ENCODE measurements around the gene METTL2B. TPM values are rescaled to one million over a fixed set of nuclear protein-coding genes. Genes with fewer than 3 reads are reported as not detected.

Gene METTL2B
- total and polyA plus RNA-seq, 4 donors, result 11.5 to 25.0 (median 15.8) TPM

GRCh38 chr7:128435327-128435686, 41.2 kb upstream of the METTL2B start:
- H3K9me3 ChIP-seq (ENCODE audit: control insufficient read depth in 4 of 4, insufficient read depth in 3 of 4, low read length in 3 of 4), result peaks cover 0 to 2% (median 0%) of the 10 kb centered on the region in 4 donors
- H3K36me3 ChIP-seq (ENCODE audit: control insufficient read depth in 4 of 4, insufficient read depth in 4 of 4, low read length in 4 of 4), result no peaks in the 10 kb centered on the region
- H3K27me3 ChIP-seq (ENCODE audit: control insufficient read depth in 3 of 3, insufficient read depth in 3 of 3, low read length in 2 of 3), result no peaks in the 10 kb centered on the region
- peak in 2 of 3 donors; percentile 61 to 64 for DNase-seq
- no peak overlapping the region for H3K4me3 ChIP-seq
- H3K27ac ChIP-seq (ENCODE audit: low read depth in 1 of 2, low read length in 1 of 2), result no peak overlapping the region
- no peak for TF ChIP-seq CTCF (IDR thresholded peaks at IDR 0.05; ENCODE audit: control extremely low read depth, extremely low read depth)
- H3K9ac ChIP-seq (ENCODE audit: insufficient read depth in 1 of 2, low read length in 2 of 2), result no peak overlapping the region
- WGBS, 2 donors, result 54 to 77% methylated on average over 3 of the region's 3 CpGs
- no peak for ATAC-seq (ENCODE audit: insufficient read depth, low FRiP score)
- H3K4me1 ChIP-seq (ENCODE audit: control insufficient read depth in 5 of 5, insufficient read depth in 5 of 5, low read length in 5 of 5), result peaks cover 0 to 15% (median 0%) of the 10 kb centered on the region in 5 donors

- DNase-seq (no peak), ATAC-seq (ENCODE audit: insufficient read depth, low FRiP score) (no peak)
- Histone ChIP-seq H3K4me1 (ENCODE audit: control insufficient read depth in 5 of 5, insufficient read depth in 5 of 5, low read length in 5 of 5) (peaks cover 0 to 15% (median 0%) of the 10 kb centered on the region in 5 donors), H3K9me3 (ENCODE audit: control insufficient read depth in 4 of 4, insufficient read depth in 3 of 4, low read length in 3 of 4) (peaks cover 0 to 2% (median 0%) of the 10 kb centered on the region in 4 donors), H3K9ac (ENCODE audit: insufficient read depth in 1 of 2, low read length in 2 of 2) (no peak overlapping the region), H3K36me3 (ENCODE audit: control insufficient read depth in 4 of 4, insufficient read depth in 4 of 4, low read length in 4 of 4) (no peaks in the 10 kb centered on the region), H3K27ac (ENCODE audit: low read depth in 1 of 2, low read length in 1 of 2) (no peak overlapping the region), H3K27me3 (ENCODE audit: control insufficient read depth in 3 of 3, insufficient read depth in 3 of 3, low read length in 2 of 3) (no peaks in the 10 kb centered on the region), H3K4me3 (no peak overlapping the region)
- no peak for TF ChIP-seq CTCF (IDR thresholded peaks at IDR 0.05; ENCODE audit: control extremely low read depth, extremely low read depth)
- 55 to 86% methylated on average over 8 of the region's 8 CpGs for WGBS, 2 donors
Measured at GRCh38 chr7:128437426-128438332, 38.9 kb upstream of the METTL2B start.

GRCh38 chr7:128442356-128442755, 34.2 kb upstream of the METTL2B start:
- no peaks in the 10 kb centered on the region for H3K36me3 ChIP-seq (ENCODE audit: control insufficient read depth in 4 of 4, insufficient read depth in 4 of 4, low read length in 4 of 4)
- DNase-seq, result no peak
- H3K27ac ChIP-seq (ENCODE audit: low read depth in 1 of 2, low read length in 1 of 2), result no peak overlapping the region
- WGBS, 2 donors, result 91 to 94% methylated on average over 3 of the region's 3 CpGs
- peaks cover 0 to 4% (median under 1%) of the 10 kb centered on the region in 4 donors for H3K9me3 ChIP-seq (ENCODE audit: control insufficient read depth in 4 of 4, insufficient read depth in 3 of 4, low read length in 3 of 4)
- TF ChIP-seq CTCF (IDR thresholded peaks at IDR 0.05; ENCODE audit: control extremely low read depth, extremely low read depth), result no peak
- H3K4me3 ChIP-seq, result no peak overlapping the region
- ATAC-seq (ENCODE audit: insufficient read depth, low FRiP score), result no peak
- H3K9ac ChIP-seq (ENCODE audit: insufficient read depth in 1 of 2, low read length in 2 of 2), result no peak overlapping the region
- H3K4me1 ChIP-seq (ENCODE audit: control insufficient read depth in 5 of 5, insufficient read depth in 5 of 5, low read length in 5 of 5), result peaks cover 0 to 3% (median 0%) of the 10 kb centered on the region in 5 donors
- no peaks in the 10 kb centered on the region for H3K27me3 ChIP-seq (ENCODE audit: control insufficient read depth in 3 of 3, insufficient read depth in 3 of 3, low read length in 2 of 3)
